D721Med (cell line): Measurements from ENCODE around the gene HERC2.
"Not testable (repeated sequence)": the region's sequence is repeated elsewhere in the genome, so short reads cannot be mapped to it uniquely, and the experiment has no call there.

ENCODE experiments used
- DNase-seq: peaks from one replicate; pipeline ENCODE4 v3.0.0; 2011; ENCODE audit warnings: low spot score; ENCODE audit not compliant: insufficient read length
- FAIRE-seq: peaks from 2 replicates; lab custom pipeline; 2011; peaks lifted over from hg19 to GRCh38; lab: Jason Lieb, UNC

The HERC2 gene, protein sequence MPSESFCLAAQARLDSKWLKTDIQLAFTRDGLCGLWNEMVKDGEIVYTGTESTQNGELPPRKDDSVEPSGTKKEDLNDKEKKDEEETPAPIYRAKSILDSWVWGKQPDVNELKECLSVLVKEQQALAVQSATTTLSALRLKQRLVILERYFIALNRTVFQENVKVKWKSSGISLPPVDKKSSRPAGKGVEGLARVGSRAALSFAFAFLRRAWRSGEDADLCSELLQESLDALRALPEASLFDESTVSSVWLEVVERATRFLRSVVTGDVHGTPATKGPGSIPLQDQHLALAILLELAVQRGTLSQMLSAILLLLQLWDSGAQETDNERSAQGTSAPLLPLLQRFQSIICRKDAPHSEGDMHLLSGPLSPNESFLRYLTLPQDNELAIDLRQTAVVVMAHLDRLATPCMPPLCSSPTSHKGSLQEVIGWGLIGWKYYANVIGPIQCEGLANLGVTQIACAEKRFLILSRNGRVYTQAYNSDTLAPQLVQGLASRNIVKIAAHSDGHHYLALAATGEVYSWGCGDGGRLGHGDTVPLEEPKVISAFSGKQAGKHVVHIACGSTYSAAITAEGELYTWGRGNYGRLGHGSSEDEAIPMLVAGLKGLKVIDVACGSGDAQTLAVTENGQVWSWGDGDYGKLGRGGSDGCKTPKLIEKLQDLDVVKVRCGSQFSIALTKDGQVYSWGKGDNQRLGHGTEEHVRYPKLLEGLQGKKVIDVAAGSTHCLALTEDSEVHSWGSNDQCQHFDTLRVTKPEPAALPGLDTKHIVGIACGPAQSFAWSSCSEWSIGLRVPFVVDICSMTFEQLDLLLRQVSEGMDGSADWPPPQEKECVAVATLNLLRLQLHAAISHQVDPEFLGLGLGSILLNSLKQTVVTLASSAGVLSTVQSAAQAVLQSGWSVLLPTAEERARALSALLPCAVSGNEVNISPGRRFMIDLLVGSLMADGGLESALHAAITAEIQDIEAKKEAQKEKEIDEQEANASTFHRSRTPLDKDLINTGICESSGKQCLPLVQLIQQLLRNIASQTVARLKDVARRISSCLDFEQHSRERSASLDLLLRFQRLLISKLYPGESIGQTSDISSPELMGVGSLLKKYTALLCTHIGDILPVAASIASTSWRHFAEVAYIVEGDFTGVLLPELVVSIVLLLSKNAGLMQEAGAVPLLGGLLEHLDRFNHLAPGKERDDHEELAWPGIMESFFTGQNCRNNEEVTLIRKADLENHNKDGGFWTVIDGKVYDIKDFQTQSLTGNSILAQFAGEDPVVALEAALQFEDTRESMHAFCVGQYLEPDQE (N-terminal part only)

DNA sequence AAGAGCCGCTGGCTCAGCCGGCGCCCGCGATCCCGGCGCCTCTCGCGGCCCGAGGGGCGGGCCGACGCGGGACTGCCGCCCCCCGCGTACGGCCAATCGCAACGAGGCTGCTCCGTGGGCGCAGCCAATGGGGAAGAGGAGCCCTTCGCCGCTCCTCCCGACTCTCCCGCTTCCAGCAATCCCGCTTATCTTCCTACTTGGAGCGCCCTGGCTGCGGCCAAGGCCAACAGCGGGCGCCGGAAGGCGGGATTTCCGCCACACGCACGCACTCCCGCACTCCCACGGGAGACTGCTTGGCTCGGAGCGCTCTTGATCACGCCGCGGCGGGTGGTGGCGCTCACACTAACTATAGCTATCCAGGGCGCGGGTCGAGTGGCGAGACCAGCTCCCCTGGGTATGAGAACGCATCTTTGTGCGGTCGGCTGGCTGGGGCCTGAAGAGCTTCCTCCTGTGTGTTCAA lies at the start of gene HERC2:
Gene HERC2, minus strand, starts transcription at position 51 of the 460 bp plus-strand sequence. CDS start 746 bp downstream, outside the sequence.
- FAIRE-seq, result not testable (repeated sequence)

GRCh38 chr15:28365502-28365901 lies 43.5 kb upstream of the HERC2 start:
- not testable (repeated sequence) for DNase-seq, FAIRE-seq

More for the DNA sequence above, at the start of gene HERC2:
- not testable (repeated sequence) for DNase-seq

GRCh38 chr15:28357984-28358383 lies 36.0 kb upstream of the HERC2 start, which contains the start of gene GOLGA6L24:
Gene GOLGA6L24 (minus strand): TSS chr15:28358084. CDS start chr15:28358023, 61 bp downstream.
- FAIRE-seq, DNase-seq: not testable (repeated sequence)

GRCh38 chr15:28321358-28322078 lies 461 bp downstream of the HERC2 start:
- not testable (repeated sequence) for FAIRE-seq, DNase-seq

GRCh38 chr15:28319725-28320124 lies 2.3 kb downstream of the HERC2 start:
- FAIRE-seq, result not testable (repeated sequence)

DNA sequence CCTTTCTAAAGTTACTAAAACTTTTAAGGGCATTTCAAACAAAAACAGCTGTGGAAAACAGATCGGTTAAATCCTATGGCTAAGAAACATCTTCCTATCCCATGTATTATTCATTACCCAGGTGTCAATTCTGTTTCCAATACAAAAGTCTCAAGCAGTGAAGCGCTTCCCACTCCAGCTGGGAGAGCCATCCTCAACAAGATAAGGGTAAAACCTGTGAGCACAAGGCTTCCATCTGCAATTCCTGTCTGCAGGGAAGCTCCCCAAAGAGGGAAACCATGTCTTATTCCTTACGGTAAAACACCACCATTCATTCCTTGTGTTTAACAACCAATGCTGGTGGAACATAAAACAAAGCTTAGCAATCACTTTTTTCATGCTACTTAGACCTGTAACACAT lies 3.2 kb downstream of the HERC2 start:
- not testable (repeated sequence) for FAIRE-seq, DNase-seq

More at GRCh38 chr15:28319725-28320124, 2.3 kb downstream of the HERC2 start:
- not testable (repeated sequence) for DNase-seq

GRCh38 chr15:28318122-28318521 lies 3.9 kb downstream of the HERC2 start:
- not testable (repeated sequence) for DNase-seq, FAIRE-seq

DNA sequence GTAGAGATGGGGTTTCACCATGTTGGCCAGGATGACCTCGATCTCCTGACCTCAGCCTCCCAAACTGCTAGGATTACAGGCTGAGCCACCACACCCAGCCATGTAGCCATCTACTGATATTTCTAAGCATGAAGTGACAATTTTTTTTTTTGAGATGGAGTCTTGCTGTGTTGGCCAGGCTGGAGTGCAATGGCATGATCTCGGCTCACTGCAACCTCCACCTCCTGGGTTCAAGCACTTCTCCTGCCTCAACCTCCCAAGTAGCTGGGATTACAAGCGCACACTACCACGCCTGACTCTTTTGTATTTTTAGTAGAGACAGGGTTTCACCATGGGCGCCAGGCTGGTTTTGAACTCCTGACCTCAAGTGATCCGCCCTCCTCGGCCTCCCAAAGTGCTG lies 5.0 kb downstream of the HERC2 start:
- not testable (repeated sequence) for FAIRE-seq, DNase-seq

DNA sequence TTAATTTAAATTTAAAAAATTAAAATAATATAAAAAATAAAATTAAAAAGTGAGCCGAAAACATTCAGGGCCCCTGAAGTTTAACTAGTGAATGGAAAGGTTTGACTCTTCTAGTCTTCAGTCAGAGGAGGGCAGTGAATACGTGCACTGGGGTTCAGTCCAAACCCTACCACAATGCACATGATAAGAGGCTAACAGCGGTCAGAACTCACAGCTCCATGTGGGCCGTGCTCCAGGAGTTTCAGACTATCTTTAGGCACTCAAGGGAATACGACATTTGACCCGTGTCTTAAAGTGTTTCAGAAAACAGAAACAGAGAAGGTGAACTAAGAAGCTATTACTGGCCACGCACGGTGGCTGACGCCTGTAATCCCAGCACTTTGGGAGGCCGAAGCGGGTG lies 11.5 kb downstream of the HERC2 start:
- not testable (repeated sequence) for DNase-seq, FAIRE-seq

GRCh38 chr15:28308718-28309117 lies 13.3 kb downstream of the HERC2 start:
- not testable (repeated sequence) for DNase-seq, FAIRE-seq

DNA sequence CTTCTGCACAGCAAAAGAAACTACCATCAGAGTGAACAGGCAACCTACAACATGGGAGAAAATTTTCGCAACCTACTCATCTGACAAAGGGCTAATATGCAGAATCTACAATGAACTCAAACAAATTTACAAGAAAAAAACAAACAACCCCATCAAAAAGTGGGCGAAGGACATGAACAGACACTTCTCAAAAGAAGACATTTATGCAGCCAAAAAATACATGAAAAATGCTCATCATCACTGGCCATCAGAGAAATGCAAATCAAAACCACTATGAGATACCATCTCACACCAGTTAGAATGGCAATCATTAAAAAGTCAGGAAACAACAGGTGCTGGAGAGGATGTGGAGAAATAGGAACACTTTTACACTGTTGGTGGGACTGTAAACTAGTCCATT lies 16.3 kb downstream of the HERC2 start:
- FAIRE-seq, DNase-seq: not testable (repeated sequence)

DNA sequence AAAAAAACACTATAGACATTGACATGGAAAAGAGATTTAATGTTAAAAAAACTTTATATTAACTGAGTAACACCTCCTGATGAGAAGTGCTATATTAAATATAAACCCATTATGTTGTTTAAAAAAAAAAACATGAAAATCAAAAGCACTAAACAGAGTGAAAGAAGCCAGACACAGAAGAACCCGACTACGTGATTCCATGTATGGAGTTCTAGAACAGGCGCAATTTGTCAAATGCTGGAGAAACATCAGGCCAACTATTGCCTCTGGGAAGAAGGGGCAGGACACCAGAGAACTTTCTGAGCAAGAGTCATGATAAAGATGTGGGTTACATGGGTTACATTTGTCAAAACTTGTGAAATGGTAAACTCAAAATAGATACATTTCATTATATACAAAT lies 24.5 kb downstream of the HERC2 start:
- not testable (repeated sequence) for FAIRE-seq, DNase-seq

- FAIRE-seq, DNase-seq: not testable (repeated sequence)
These were observed 25.2 kb downstream of the HERC2 start for GRCh38 chr15:28296814-28297213.

GRCh38 chr15:28295009-28295563 lies 26.9 kb downstream of the HERC2 start:
- not testable (repeated sequence) for DNase-seq, FAIRE-seq

GRCh38 chr15:28294560-28294959 lies 27.4 kb downstream of the HERC2 start:
- not testable (repeated sequence) for DNase-seq, FAIRE-seq
